CD4-positive, alpha-beta T cell treated with Interleukin-15 for 1 hour (primary cell): ENCODE results near the gene TRAPPC4.
A peak's percentile ranks its signal among the peaks of the same experiment; 100 is the strongest.
"Not testable (repeated sequence)": the region's sequence is repeated elsewhere in the genome, so short reads cannot be mapped to it uniquely, and the experiment has no call there.

ENCODE experiments used
- DNase-seq: peaks from one replicate; pipeline ENCODE4 v3.0.0-alpha.2; 2020

Gene TRAPPC4

DNA sequence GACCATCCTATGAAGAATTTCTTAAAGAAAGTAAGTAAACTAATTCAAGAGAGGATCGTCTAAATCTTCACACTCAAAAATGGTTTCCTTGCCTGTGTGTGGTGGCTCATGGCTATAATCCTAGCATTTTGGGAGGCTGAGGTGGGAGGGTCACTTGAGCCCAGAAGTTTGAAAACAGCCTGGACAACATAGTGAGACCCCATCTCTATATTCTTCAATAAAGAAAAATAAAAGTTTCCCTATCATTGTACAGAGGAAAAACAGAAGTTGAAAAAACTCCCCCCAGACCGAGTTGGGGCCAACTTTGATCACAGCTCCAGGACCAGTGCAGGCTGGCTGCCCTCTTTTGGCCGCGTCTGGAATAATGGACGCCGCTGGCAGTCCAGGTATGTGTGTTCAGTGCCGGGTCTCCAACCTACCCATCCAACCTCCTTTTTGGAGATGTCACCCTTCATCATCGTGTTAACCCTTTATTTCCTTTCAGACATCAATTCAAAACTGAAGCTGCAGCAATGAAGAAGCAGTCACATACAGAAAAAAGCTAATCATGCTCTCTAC, 3.4 kb upstream of the TRAPPC4 start:
- DNase-seq, result no peak

DNA sequence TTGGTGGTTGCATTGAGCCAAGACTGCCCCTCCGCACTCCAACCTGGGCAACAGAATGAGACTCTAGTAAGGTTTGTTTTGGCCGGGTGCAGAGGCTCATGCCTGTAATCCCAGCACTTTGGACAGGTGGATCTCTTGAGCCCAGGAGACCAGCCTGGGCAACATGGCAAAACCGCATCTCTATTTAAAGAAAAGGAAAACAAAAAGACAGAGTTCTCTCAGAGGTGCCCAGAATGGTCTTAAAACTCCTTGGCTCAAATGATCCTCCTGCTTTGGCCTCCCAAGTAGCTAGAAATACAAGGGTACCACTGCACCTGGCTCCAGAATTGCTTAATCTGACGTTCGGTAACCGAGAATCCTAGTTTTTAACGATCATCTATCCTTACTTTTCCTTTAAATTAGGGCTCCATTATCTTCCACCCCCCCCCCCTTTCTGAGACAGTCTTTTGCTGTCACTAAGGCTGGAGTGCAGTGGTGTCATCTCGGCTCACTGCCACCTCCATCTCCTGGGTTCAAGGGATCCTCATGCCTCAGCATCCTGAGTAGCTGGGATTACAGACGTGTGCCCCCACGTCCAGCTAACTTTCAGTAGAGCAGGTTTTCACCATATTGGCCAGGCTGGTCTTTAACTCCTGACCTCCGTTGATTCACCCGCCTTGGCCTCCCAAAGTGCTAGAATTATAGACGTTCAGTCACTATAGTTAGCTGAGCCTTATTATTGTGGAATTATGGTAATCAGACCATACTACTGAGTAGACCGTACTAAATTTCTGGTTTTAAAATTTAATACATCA, 2.2 kb upstream of the TRAPPC4 start:
- DNase-seq, result no peak

DNA sequence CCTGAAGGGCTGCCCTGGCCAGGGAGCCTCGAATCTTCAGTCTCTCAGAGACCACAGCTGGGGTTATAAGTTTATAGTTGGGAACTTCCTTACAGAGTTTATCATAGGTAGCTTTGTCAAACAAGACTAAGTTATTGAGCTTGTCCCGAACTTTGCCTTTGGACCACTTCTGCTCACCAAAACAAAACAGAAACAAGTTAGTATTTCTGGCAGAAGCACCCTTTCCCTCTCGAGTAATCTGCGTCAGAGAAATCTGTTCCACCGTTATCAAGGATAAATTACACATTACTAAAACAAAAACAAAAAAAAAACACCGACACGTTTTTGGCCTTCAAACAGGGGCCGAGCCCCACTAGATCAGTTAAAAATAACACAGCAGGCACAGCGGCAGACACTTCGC, 1.2 kb upstream of the TRAPPC4 start:
- not testable (repeated sequence) for DNase-seq

DNA sequence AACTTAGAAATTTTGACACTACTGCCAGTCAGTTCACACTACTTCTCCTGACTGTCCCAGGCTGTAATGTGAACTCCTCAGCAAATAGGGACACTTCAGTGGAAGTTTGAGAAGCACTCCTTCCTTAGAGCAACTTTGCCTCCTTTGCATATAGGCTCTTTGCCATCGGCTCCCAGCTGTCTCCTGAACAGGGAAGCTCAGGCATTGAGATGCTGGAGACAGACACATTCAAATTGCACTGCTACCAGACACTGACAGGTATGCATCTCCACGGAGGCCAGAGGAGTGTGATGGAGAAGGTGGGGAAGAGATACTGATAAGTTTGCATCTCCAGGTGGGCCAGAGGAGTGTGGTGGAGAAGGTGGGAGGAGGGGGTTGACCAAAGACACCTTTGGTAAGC, 1.4 kb downstream of the TRAPPC4 start:
- no peak for DNase-seq

DNA sequence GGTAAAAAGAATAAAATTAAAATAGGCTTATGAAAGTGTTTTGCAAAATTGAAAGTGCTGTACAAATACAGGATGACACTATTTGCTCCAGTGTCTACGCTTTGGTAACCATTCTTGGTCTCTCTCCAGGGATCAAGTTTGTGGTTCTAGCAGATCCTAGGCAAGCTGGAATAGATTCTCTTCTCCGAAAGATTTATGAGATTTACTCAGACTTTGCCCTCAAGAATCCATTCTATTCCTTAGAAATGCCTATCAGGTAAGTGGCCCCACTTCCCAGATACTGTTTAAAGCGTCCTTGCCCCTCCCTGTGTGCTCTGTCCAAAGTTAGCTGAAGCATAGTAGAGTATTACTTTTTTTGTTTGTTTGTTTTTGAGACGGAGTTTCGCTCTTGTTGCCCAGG, 3.1 kb downstream of the TRAPPC4 start:
- DNase-seq, result no peak

DNA sequence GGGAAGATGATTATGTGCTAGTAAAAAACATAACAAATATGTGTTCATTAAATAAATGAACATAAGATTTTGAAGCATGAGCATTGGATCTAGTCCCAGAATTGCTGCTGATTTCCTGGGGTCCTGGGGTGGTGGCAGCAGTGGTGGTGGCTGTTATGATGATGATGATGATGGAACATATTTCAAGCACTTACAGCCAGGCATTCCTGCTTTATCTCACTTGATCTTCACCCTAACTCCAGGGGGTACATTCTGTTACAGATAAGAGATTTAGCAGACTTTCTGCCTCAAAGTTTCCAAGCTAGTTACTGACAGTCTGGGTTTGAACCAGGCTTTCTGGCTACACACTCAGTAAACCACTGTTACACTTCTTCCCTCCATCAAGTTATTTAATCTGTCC, 5.2 kb downstream of the TRAPPC4 start:
- no peak for DNase-seq

DNA sequence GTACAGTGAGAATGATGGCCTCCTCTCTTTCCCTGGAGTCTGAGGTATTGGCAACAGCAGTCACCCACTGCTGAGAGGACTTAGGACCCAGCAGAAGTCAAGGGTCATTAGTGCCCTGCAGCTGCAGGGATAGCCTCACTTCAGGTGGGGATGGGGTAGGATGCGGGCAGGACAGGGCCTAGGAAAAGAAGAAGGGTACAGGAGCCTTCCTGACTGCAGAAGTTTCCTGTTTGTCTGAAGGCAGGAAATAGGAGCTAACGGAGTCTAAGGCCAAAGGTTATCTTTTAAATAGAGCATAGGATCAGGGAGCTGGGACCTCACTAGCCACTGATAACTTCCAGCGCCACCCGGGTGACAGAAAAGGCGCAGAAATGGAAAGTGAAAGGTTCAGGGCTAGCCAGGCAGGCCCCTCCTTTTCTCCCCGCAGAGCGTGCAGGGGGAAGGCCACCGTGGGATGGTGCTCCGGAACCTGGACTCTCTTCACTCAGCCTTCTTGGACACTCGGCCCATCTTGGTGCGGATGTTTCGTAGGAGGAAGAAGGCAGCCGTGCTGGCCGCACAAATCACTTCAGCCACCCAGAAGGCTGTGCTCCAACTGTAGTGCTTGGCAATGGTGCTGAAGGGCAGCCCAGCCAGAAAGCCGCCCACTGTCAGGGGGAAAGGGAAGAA, 6.0 kb downstream of the TRAPPC4 start:
- no peak for DNase-seq

DNA sequence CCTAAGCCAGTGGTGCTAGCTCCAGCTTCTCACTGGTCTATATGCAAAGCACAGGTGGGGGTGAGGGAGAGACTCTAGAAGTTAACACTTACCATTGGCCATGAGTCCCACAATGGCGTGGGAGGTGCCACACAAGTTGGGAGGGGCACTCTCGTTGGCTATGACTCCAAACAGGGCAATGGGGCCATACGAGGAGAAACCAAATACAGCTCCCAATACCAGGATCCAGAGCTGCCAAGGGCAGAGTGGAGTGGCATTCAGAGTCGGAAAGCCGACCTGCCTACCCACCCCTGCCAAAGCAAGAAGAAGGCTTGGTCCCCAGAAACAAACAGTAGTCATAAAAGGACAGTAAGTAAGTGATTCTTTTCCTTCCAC, 6.5 kb downstream of the TRAPPC4 start:
- DNase-seq, result no peak

DNA sequence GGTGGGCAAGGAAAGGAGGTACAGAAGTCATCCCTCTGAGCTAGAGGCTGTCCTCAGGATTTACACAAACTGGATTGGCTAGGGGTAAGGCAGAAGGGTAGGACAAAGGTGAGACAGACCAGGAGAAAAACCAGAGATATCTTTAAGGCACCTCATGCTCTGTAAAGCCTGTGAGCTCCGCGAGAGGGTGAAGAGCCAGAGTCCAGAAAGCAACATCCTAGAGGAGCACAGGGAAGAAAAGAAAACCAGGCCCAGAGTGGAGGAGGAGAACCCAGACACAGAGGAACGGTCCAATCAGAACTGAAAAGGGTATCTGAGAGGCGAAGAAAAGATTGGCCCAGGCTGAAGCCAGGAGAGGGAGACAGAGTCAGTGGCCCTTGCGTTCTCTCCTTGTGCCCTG, 7.0 kb downstream of the TRAPPC4 start:
- no peak for DNase-seq

DNA sequence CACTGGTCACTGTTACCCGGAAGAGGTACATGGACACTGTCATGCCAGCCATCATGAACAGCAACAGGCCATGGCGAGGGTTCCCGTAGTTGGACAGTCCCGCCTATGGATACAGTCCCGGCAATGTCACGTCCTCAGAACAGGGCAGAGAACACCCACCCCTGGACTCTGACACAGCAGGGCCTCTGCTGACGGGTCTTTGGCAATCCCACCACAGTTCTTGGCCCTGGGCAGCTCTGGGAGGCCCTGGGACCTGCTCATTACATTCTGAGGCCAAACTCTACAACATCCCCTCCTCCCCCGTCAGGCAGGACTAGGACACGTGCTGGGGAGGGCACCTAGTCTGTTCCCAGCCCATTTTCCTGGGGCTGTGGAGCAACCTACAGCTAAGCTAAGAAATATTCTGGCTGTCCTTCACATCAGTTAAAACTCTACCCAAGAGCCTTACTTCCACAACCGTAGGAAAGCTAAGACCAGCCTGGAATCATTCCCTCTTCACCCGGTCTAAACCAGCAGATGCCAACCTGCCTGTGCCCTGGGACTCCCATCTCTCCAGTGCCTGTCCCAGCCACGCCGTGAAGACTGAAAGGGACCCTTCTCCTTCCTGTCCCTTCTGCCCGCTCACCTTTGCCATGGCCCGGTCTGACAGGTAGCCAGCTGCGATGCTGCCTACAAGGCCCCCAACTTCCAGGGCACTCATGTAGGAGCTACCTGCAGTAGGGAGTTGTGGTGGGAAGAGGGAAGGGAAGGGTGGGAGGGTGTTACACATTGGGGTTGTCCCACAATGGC, 7.6 kb downstream of the TRAPPC4 start:
- no peak for DNase-seq

DNA sequence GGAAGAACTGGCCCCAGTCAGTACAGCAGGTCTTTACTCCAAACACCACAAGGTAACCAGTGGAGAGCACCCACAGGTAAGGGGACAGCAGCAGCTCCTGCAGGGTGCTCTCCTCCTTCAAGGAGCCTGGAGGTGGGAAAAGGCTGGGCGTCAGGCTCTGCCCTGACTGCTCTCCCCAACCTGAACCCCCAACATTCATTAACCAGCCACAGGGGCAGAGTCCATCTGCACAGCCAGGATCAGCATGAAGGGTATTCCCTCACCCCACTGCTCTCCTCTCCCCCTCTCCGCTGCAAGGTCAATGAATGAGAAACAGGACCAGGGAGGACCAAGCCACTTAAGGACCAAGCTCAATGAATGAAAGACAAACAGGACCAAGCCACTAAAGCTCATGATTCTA, 8.4 kb downstream of the TRAPPC4 start:
- DNase-seq, result no peak

DNA sequence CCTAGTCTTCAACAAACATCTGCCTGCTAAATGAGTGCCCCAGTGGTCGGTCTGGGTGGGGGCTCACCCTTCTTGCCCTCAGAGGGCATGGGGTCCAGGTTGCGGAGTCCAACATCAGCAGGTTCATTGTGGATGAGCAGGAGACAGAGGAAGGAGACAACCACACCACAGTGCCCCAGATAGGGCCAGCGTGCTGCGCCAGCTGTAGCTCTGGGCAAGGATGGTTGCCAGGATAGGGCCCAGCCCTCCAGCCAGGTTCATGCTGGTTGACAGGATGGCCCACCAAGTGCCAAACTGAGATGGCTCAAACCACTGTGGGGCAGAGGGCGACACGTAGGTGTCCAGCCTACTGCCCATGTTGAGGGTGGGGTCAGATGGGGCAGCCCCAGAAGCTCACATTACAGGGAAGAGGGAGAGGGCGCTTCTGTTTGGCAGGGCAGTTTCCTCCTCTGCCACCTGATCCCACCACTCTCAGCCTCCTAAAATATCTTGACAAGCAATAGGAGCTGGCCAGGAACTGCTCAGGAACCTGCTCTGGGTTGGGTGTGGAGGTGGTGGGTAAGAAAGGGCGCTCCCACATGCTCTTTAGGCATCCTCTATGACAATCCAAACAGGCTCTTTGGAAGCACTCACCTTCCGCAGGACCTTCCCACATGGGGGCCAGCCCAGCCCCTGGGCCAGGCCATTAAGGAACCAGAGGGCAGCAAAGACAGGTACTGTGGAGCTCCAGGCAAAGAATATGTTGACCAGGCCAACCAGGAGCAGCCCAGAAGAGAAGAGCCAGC, 9.2 kb downstream of the TRAPPC4 start:
- DNase-seq, result no peak

DNA sequence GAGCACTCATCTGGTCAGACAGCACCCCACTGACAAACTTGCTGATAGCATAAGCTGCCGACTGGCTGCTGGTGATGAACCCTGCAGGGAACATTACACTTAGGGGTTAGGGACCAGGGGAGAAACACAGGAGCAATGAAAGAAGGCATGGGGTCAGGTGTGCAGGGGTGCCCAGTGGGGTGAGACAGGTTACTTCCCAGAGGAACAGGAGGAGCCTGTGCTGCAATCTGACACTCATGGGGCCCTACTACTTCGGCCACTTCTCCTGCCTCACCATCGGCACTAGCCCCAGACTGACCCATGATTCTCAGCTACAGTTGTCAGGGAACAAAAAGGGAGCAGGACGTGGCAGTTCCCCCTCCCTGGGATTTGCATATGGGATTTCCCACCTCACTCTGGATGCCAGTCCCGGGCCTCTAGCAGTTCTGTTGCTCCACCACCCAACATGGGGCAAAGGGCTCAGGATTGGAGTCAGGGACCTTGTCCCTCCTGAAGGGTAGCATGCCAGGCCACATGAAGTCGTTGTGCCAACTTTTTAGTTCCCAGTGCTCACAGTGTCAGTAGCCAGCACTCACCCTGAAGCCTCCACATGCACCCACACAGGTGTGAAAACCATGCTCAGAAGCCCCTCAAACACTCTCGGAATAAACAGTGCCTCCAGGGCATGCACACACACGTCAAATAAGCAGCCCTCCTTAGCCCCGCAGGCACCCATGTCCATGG, 9.9 kb downstream of the TRAPPC4 start:
- DNase-seq, result no peak

DNA sequence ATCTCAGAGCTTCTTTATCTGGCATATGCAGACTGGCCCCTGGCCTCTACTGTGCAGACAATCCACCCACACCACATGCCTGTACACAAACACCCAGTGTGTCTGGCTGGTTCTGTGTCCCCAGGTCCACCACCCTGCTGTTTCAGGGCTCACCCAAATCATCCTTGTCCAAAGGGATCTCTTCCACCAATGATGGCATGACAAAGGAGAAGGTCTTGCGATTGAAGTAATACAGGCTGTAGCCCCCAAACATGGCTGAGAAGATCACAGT, 10.4 kb downstream of the TRAPPC4 start:
- DNase-seq, result no peak

DNA sequence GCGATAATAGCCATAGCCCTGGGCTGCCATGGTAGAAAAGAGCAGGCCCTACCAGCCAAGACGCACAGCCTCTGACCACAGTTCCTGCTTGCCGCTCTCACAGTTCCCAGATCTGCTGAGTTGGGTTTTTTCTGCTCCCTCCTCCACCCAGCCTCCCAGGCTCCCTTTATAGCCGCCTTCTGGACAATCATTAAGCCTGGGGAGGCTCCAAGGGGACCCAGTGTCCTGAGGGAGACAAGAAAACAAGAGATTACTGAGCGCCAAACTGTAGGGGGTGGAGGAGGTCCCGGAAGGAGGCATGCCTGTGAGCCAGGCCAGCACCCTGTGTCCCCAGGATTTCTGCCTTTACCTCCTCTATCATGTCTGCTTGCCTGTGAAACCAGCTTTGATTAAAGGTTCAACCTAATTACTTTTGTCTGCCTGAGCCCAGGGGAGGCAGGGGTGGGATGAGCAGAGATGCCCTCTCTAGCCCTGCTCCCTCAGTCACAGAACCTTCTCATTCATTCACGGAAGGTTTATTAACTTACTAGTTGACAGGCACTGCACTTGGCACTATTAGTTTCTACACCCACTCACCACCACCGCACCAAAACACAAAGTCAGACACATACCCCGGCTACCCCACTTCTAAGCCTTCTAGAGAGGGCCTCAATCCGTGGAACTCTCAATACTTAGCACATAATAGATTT, 10.9 kb downstream of the TRAPPC4 start:
- DNase-seq, result no peak

DNA sequence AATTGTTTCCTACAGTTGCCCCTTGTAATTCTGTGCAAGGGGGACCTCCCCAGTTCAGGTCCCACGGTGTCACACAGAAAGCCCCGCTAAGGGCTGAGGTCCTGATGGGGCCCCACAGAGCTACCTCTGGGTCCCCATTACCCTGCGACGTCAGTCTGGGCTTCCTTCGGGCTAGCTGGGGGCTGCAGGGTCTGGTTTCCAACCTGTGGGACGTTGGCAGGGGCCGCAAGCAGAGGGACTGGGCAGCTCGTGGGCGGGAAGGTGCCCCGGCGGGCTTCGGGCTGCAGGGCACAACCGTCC, 11.4 kb downstream of the TRAPPC4 start:
- DNase-seq, result no peak

DNA sequence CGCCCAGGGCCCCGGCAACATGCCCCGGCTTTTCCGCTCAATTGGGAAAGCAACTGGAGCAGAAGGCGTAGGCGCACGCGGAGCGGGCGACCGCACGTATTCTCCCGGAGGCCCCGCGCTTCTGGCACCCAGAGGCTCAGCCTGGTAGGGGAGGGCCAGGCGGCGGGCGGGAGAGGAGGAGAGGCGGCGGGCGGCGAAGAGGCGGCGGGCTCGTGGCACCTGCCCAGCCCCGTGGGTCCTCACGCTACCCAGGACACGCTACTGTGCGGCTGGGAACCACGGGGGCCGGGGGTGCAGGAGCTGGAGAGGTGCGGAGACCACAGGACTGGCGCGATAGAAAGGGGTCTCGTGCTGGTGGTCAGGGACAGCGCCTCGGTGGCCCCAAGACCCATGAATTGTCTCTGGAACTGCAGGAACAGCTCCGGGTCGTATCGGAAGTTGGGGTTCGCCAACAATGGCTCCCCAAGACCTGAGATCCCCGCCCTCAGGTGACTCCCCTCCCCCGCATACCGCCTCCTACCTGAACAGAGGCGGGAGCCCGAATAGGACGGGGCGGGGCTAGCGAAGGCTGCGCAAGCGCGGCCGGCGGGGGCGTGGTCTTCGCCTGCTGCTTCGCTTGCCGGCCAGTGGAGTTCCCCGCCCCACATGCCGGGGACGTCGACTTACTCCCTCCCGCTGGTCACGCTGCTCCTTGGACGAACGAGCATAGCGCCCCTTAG, 11.9 kb downstream of the TRAPPC4 start, which contains the start of gene SLC37A4:
Gene SLC37A4 (minus strand): TSS at position 549 of the 719 bp plus-strand sequence.
- DNase-seq, result peak; percentile 99

DNA sequence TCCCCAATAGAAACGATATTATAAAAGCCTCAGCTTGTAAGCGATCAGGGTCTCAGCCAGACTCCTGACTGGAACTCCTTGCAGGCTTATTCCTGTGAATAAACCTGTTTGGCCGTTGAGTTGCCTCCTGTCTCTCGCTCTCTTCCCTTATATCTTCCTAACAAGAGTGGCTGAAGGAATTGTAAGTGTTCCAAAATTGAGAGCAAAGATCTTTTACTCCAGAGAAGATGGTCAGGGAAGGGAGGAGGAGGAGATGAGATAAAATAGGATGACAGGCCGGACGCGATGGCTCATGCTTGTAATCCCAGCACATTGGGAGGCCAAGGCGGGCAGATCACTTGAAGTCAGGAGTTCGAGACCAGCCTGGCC, 13.3 kb downstream of the TRAPPC4 start:
- DNase-seq, result no peak

DNA sequence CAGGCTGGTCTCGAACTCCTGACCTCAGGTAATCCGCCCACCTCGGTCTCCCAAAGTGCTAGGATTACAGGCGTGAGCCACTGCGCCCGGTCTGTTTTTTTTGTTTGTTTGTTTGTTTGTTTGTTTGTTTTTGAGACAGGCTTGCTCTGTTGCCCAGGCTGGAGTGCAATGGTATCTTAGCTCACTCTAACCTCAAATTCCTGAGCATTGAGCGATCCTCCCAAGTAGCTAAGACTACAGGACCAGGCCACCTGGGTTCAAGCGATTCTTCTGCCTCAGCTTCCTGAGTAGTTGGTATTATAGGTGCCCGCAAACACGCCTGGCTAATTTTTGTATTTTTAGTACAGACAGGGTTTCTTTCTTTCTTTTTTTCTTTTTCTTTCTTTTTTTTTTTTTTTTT, 14.9 kb downstream of the TRAPPC4 start:
- DNase-seq, result not testable (repeated sequence)

DNA sequence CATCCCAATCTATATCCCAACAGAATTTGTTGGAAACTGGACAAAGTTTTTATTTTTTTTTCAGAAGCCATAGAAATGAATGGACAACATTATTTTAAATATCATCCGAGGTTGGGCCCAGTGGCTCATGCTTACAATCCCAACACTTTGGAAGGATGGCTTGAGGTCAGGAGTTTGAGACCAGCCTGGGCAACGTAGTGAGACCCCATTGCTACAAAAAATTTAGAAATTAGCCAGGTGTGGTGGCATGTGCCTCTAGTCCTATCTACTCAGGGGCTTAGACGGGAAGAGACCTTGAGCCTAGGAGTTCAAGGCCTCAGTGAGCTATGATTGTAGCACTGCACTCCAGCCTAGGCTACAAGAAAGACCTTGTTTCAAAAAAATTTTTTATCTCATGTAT, 16.2 kb downstream of the TRAPPC4 start:
- DNase-seq, result no peak

DNA sequence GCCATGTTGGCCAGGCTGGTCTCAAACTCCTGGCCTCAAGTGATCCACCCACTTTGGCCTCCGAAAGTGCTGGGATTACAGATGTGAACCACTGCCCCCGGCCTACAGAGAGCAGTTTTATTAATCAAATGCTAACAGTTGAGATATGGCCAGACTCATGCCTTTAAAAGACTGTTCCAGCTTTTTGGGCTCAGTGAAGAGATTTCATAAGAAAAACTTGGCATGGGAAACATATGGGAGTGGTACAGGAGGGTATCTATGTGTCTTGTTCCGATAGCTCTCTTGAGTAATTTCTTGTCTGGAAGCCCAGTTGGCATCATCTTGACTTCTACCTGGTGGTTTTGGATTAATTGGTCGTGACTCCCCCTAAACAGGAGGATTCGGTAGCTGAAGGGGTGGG, 20.3 kb downstream of the TRAPPC4 start:
- DNase-seq, result no peak
